Choroid plexus epithelial cell (primary cell): Measurements from ENCODE around the gene RABGGTA.

ENCODE experiments used
- DNase-seq: peaks from one replicate; pipeline ENCODE4 v3.0.0-alpha.2; 2010; ENCODE audit warnings: low read depth
- H3K4me3 ChIP-seq: 2 replicates; pipeline ENCODE4 v1.5.1; 2011; ENCODE audit warnings: low read depth, mild to moderate bottlenecking, control low read depth, low read length, moderate library complexity
- TF ChIP-seq, protein P1 (sequence below): conservative IDR thresholded peaks from 2 replicates; pipeline ENCODE4 v1.5.1; 2011; ENCODE audit warnings: low read depth, mild to moderate bottlenecking, control low read depth, inconsistent platforms, low read length, moderate library complexity

RABGGTA gene

GRCh38 chr14:24216345-24216699, 55.1 kb downstream of the RABGGTA start:
- H3K4me3 ChIP-seq, result peak overlapping the region; percentile 84
- TF ChIP-seq, protein P1, sequence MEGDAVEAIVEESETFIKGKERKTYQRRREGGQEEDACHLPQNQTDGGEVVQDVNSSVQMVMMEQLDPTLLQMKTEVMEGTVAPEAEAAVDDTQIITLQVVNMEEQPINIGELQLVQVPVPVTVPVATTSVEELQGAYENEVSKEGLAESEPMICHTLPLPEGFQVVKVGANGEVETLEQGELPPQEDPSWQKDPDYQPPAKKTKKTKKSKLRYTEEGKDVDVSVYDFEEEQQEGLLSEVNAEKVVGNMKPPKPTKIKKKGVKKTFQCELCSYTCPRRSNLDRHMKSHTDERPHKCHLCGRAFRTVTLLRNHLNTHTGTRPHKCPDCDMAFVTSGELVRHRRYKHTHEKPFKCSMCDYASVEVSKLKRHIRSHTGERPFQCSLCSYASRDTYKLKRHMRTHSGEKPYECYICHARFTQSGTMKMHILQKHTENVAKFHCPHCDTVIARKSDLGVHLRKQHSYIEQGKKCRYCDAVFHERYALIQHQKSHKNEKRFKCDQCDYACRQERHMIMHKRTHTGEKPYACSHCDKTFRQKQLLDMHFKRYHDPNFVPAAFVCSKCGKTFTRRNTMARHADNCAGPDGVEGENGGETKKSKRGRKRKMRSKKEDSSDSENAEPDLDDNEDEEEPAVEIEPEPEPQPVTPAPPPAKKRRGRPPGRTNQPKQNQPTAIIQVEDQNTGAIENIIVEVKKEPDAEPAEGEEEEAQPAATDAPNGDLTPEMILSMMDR, result no peak
- no peak for DNase-seq
